Measurements from ENCODE around the gene PRKCB.

DNA sequence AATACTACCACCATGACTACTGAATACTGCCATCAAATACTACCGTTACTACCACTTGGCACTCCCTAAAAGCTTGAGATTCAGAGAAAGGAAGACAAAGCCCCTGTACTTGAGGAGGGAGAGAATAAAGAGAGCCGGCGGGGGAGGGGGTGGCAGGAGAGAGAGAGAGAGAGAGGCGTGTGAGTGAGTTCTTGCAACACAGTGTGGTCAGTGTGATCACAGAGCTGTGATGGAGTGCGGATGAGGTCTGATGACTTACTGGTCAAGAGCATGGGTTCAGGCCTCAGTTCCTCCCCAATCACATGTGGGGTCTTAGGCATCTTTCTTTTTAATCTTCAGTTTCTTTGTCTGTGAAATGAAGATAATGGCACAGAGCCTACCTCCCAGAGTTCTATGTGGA lies 19.2 kb downstream of the PRKCB start:
- TF ChIP-seq, protein P1, sequence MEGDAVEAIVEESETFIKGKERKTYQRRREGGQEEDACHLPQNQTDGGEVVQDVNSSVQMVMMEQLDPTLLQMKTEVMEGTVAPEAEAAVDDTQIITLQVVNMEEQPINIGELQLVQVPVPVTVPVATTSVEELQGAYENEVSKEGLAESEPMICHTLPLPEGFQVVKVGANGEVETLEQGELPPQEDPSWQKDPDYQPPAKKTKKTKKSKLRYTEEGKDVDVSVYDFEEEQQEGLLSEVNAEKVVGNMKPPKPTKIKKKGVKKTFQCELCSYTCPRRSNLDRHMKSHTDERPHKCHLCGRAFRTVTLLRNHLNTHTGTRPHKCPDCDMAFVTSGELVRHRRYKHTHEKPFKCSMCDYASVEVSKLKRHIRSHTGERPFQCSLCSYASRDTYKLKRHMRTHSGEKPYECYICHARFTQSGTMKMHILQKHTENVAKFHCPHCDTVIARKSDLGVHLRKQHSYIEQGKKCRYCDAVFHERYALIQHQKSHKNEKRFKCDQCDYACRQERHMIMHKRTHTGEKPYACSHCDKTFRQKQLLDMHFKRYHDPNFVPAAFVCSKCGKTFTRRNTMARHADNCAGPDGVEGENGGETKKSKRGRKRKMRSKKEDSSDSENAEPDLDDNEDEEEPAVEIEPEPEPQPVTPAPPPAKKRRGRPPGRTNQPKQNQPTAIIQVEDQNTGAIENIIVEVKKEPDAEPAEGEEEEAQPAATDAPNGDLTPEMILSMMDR (IDR thresholded peaks at IDR 0.05; ENCODE audit: insufficient read depth, low read length, poor library complexity, severe bottlenecking) = no peak
- no peak for TF ChIP-seq EZH2phosphoT487 (conservative IDR thresholded peaks at IDR 0.05; ENCODE audit: low read length)

Measured in SU-DHL-6 (cell line).